GM12801 (cell line): ENCODE results near the gene IBA57.

Experiments
- CTCF ChIP-seq: IDR thresholded peaks from one replicate; pipeline ENCODE4 v1.5.1; 2011; ENCODE audit warnings: control low read depth; ENCODE audit not compliant: insufficient read length; ENCODE audit errors: extremely low read depth

Gene IBA57

GRCh38 chr1:228154670-228155571, 10.7 kb upstream of the IBA57 start:
- no peak for TF ChIP-seq CTCF

- TF ChIP-seq CTCF, result no peak
These were observed 9.7 kb upstream of the IBA57 start for GRCh38 chr1:228155596-228156514.

- no peak for TF ChIP-seq CTCF
These were observed 9.1 kb upstream of the IBA57 start for GRCh38 chr1:228156515-228156881.

- TF ChIP-seq CTCF, result no peak
These were observed 8.5 kb upstream of the IBA57 start for GRCh38 chr1:228156941-228157728.

GRCh38 chr1:228157729-228158126, 7.9 kb upstream of the IBA57 start:
- TF ChIP-seq CTCF, result no peak

- no peak for TF ChIP-seq CTCF
These were observed 7.2 kb upstream of the IBA57 start for GRCh38 chr1:228158151-228159007.
